ENCODE data around the gene ANKRD50. TPM values are rescaled to one million over a fixed set of nuclear protein-coding genes. Genes with fewer than 3 reads are reported as not detected.

Gene ANKRD50
- total and polyA plus RNA-seq, 2 of the 4 experiments (the other 2 are of a cell fraction) = 8.1 to 35.3 TPM

- no peak for DNase-seq
- Histone ChIP-seq H4K20me1 (ENCODE audit: insufficient read depth, low read length) (no peaks in the 10 kb centered on the region), H3K36me3 (ENCODE audit: control insufficient read depth, insufficient read depth, low read length) (no peaks in the 10 kb centered on the region), H3K4me2 (ENCODE audit: low read depth, low read length) (no peak overlapping the region), H3K18ac (ENCODE audit: low read depth, low read length) (no peak overlapping the region), H3K56ac (ENCODE audit: extremely low read depth, insufficient read depth, low read length) (no peak overlapping the region), H3K4ac (ENCODE audit: low read depth, low read length) (no peak overlapping the region), H2BK5ac (ENCODE audit: low read depth, low read length, poor library complexity, severe bottlenecking) (no peak overlapping the region), H3K9me3 (ENCODE audit: control insufficient read depth, insufficient read depth, low read length) (no peaks in the 10 kb centered on the region), H4K8ac (ENCODE audit: low read depth in 2 of 2, low read length in 2 of 2) (no peak overlapping the region), H3K9me1 (ENCODE audit: insufficient read depth, low read length) (no peaks in the 10 kb centered on the region; the same call in 1 of the 2 replicates), H2AFZ (replicated peaks; ENCODE audit: low read length, poor library complexity) (no peak overlapping the region), H3K9ac (ENCODE audit: low read depth, low read length) (no peak overlapping the region), H3K27ac (ENCODE audit: insufficient read depth, low read length) (no peak overlapping the region), H3K14ac (replicated peaks; ENCODE audit: low read depth, low read length) (no peak overlapping the region), H2AK5ac (ENCODE audit: low read depth, low read length) (no peak overlapping the region), H3K4me1 (ENCODE audit: control insufficient read depth, insufficient read depth, low read length) (no peaks in the 10 kb centered on the region), H4K5ac (ENCODE audit: low read depth, low read length) (no peak overlapping the region), H2BK20ac (ENCODE audit: low read depth, low read length) (no peak overlapping the region), H2BK120ac (ENCODE audit: low read depth, low read length) (no peak overlapping the region), H3K4me3 (ENCODE audit: insufficient read depth, low read depth, low read length) (no peak overlapping the region), H4K91ac (ENCODE audit: insufficient read depth, low read depth, low read length) (no peak overlapping the region), H3K79me1 (ENCODE audit: low read depth in 1 of 2, low read length in 2 of 2) (no peaks in the 10 kb centered on the region), H3K23ac (ENCODE audit: low read depth, low read length) (no peak overlapping the region), H3K27me3 (ENCODE audit: control insufficient read depth, insufficient read depth, low read length) (no peaks in the 10 kb centered on the region), H2AK9ac (replicated peaks; ENCODE audit: low read depth, low read length, poor library complexity) (no peak overlapping the region), H2BK15ac (ENCODE audit: low read depth, low read length) (no peak overlapping the region)
- TF ChIP-seq USF2 (IDR thresholded peaks at IDR 0.05; ENCODE audit: low read depth, low read length) = no peak
- TF ChIP-seq RAD21 (IDR thresholded peaks at IDR 0.05; ENCODE audit: low read length) = no peak
- no peak for TF ChIP-seq CTCF (conservative IDR thresholded peaks at IDR 0.05; ENCODE audit: low read depth, low read length)
- no peak for TF ChIP-seq RCOR1 (IDR thresholded peaks at IDR 0.05; ENCODE audit: insufficient replicate concordance, low read length)
- TF ChIP-seq ELK1 (IDR thresholded peaks at IDR 0.05; ENCODE audit: borderline replicate concordance, low read depth, low read length) = no peak
- TF ChIP-seq FOS (IDR thresholded peaks at IDR 0.05; ENCODE audit: low read depth, low read length) = no peak
- dilution Hi-C loops (cut with HindIII; ENCODE audit: low sequenced_read_pairs, unreplicated experiment) (no loop called here), intact Hi-C loops (cut with micrococcal nuclease) (no loop called here), in situ Hi-C loops (cut with MboI; ENCODE audit: low sequenced_read_pairs) (no loop called here)
- ATAC-seq (ENCODE audit: low read depth) = no peak
- ChIA-PET POLR2A (ENCODE audit: unreplicated experiment) (no interaction called here), CTCF (no interaction called here)
- no TSS peak for BruUV-seq (replicated peaks)
Measured at GRCh38 chr4:124738994-124739393, 26.5 kb upstream of the ANKRD50 start.

All from IMR-90 (cell line).